Parathyroid adenoma (tissue), 2 donors: ENCODE measurements around the gene MFAP1.
"Not testable (repeated sequence)": the region's sequence is repeated elsewhere in the genome, so short reads cannot be mapped to it uniquely, and the experiment has no call there.

Experiments
- H2AFZ ChIP-seq: fragments of 300-600 bp; sonication (generic); one replicate; pipeline ENCODE4 v1.7.0; 2017; ENCODE audit warnings: antibody characterized with exemption, mild to moderate bottlenecking
- H3K27ac ChIP-seq: fragments of 300-600 bp; sonication (generic); one replicate; pipeline ENCODE4 v1.7.0; 2017
- H3K27me3 ChIP-seq: fragments of 300-600 bp; sonication (generic); one replicate; pipeline ENCODE4 v1.7.0; 2017; ENCODE audit warnings: low read length; ENCODE audit not compliant: control insufficient read depth, insufficient read depth
- H3K36me3 ChIP-seq: fragments of 300-600 bp; sonication (generic); one replicate; pipeline ENCODE4 v1.7.0; 2017; ENCODE audit warnings: low read length; ENCODE audit not compliant: control insufficient read depth, insufficient read depth
- H3K4me1 ChIP-seq: fragments of 300-600 bp; sonication (generic); one replicate; pipeline ENCODE4 v1.7.0; 2017; ENCODE audit warnings: control low read depth
- H3K4me2 ChIP-seq: fragments of 300-600 bp; sonication (generic); one replicate; pipeline ENCODE4 v1.7.0; 2017; ENCODE audit warnings: low read length
- H3K4me3 ChIP-seq: fragments of 300-600 bp; sonication (generic); one replicate; pipeline ENCODE4 v1.7.0; 2017; ENCODE audit warnings: low read depth, low read length
- H3K79me2 ChIP-seq: fragments of 300-600 bp; sonication (generic); one replicate; pipeline ENCODE4 v1.7.0; 2017; ENCODE audit warnings: control low read depth
- H3K9ac ChIP-seq: fragments of 300-600 bp; sonication (generic); one replicate; pipeline ENCODE4 v1.7.0; 2017; ENCODE audit warnings: mild to moderate bottlenecking
- H3K9me3 ChIP-seq: fragments of 300-600 bp; sonication (generic); one replicate; pipeline ENCODE4 v1.7.0; 2017; ENCODE audit warnings: low read length; ENCODE audit not compliant: control insufficient read depth
- CTCF ChIP-seq: fragments of 300-600 bp; sonication (generic); IDR thresholded peaks from one replicate; pipeline ENCODE4 v1.7.0; 2017; ENCODE audit warnings: antibody characterized with exemption, mild to moderate bottlenecking
- donor health status: primary hyperparathyroidism.

Gene MFAP1

GRCh38 chr15:43828061-43828657 is 3.7 kb upstream of the MFAP1 start:
- TF ChIP-seq CTCF: no peak
- Histone ChIP-seq H2AFZ (peak overlapping the region; percentile 20), H3K36me3 (no peaks in the 10 kb centered on the region), H3K4me2 (no peak overlapping the region), H3K27ac (no peak overlapping the region), H3K79me2 (peaks cover 7% of the 10 kb centered on the region), H3K27me3 (no peaks in the 10 kb centered on the region), H3K4me1 (no peaks in the 10 kb centered on the region), H3K4me3 (no peak overlapping the region), H3K9me3 (no peaks in the 10 kb centered on the region), H3K9ac (no peak overlapping the region)

GRCh38 chr15:43826508-43827341 is 2.2 kb upstream of the MFAP1 start, which contains the start of gene WDR76:
WDR76 (plus strand) TSS chr15:43827002; CDS start chr15:43827033, 31 bp downstream.
- Histone ChIP-seq H3K9me3 (no peaks in the 10 kb centered on the region), H3K79me2 (peaks cover 7% of the 10 kb centered on the region), H2AFZ (peak within 1 kb of the TSS; percentile 39), H3K27me3 (no peaks in the 10 kb centered on the region), H3K36me3 (no peaks in the 10 kb centered on the region), H3K4me1 (no peaks in the 10 kb centered on the region), H3K4me2 (peak within 1 kb of the TSS; percentile 36), H3K9ac (no peak within 1 kb of the TSS), H3K27ac (peak within 1 kb of the TSS; percentile 36), H3K4me3 (peak within 1 kb of the TSS; percentile 38)
- no peak for TF ChIP-seq CTCF

GRCh38 chr15:43826029-43826507 is 1.6 kb upstream of the MFAP1 start:
- Histone ChIP-seq H3K27me3 (no peaks in the 10 kb centered on the region), H3K4me1 (no peaks in the 10 kb centered on the region), H3K9me3 (no peaks in the 10 kb centered on the region), H3K79me2 (peaks cover 7% of the 10 kb centered on the region), H2AFZ (peak overlapping the region; percentile 39), H3K4me2 (peak overlapping the region; percentile 36), H3K4me3 (no peak overlapping the region), H3K9ac (no peak overlapping the region), H3K27ac (no peak overlapping the region), H3K36me3 (no peaks in the 10 kb centered on the region)
- TF ChIP-seq CTCF: no peak

- not testable (repeated sequence) for H3K36me3 ChIP-seq, H3K4me2 ChIP-seq, H3K4me3 ChIP-seq, H3K9ac ChIP-seq, H3K27ac ChIP-seq, H3K9me3 ChIP-seq, H2AFZ ChIP-seq, H3K79me2 ChIP-seq, H3K4me1 ChIP-seq, H3K27me3 ChIP-seq
Observed at GRCh38 chr15:43825305-43825704, 815 bp upstream of the MFAP1 start.

- H3K27ac ChIP-seq: no peak overlapping the region
- no peaks in the 10 kb centered on the region for H3K27me3 ChIP-seq
- no peak overlapping the region for H2AFZ ChIP-seq
- no peak overlapping the region for H3K9ac ChIP-seq
- no peak overlapping the region for H3K4me2 ChIP-seq
- H3K79me2 ChIP-seq: peaks cover 7% of the 10 kb centered on the region
- H3K36me3 ChIP-seq: no peaks in the 10 kb centered on the region
- H3K4me1 ChIP-seq: no peaks in the 10 kb centered on the region
- TF ChIP-seq CTCF: no peak
- no peaks in the 10 kb centered on the region for H3K9me3 ChIP-seq
- no peak overlapping the region for H3K4me3 ChIP-seq
Observed at GRCh38 chr15:43821505-43821904, 3.0 kb downstream of the MFAP1 start.

- H3K9me3 ChIP-seq, H3K27me3 ChIP-seq, H3K4me2 ChIP-seq, H3K4me1 ChIP-seq, H3K27ac ChIP-seq, H3K79me2 ChIP-seq, H3K36me3 ChIP-seq, H2AFZ ChIP-seq, H3K9ac ChIP-seq, H3K4me3 ChIP-seq: not testable (repeated sequence)
Observed at GRCh38 chr15:43815064-43815463, 9.4 kb downstream of the MFAP1 start.
